Fibroblast of lung (primary cell): ENCODE results near the gene CABLES2. TPM values are rescaled to one million over a fixed set of nuclear protein-coding genes. Genes with fewer than 3 reads are reported as not detected.

Experiments
- DNase-seq, 2 donors: peaks; one replicate each; pipeline versions ENCODE4 v3.0.0 to v3.0.0-alpha.2; 2010; ENCODE audit warnings: low read depth in 2 of 2
- H2AFZ ChIP-seq: 2 replicates; pipeline ENCODE4 v1.5.1; 2012; ENCODE audit warnings: low read length, control low read depth, inconsistent platforms
- H3K27ac ChIP-seq: 2 replicates; pipeline ENCODE4 v1.5.1; 2011; ENCODE audit warnings: low read length, control low read depth; ENCODE audit not compliant: insufficient read depth
- H3K27me3 ChIP-seq: 2 replicates; pipeline ENCODE4 v1.5.1; 2011; ENCODE audit warnings: mild to moderate bottlenecking, low read length; ENCODE audit not compliant: control insufficient read depth, insufficient read depth
- H3K36me3 ChIP-seq: 2 replicates; pipeline ENCODE4 v1.5.1; 2011; ENCODE audit warnings: low read length; ENCODE audit not compliant: control insufficient read depth, insufficient read depth
- H3K4me1 ChIP-seq: 2 replicates; pipeline ENCODE4 v1.5.1; 2011; ENCODE audit warnings: low read length; ENCODE audit not compliant: control insufficient read depth, insufficient read depth; ENCODE audit errors: extremely low read depth
- H3K4me2 ChIP-seq: 2 replicates; pipeline ENCODE4 v1.5.1; 2011; ENCODE audit warnings: low read length, control low read depth; ENCODE audit not compliant: insufficient read depth; ENCODE audit errors: extremely low read depth
- H3K4me3 ChIP-seq, 4 experiments: fragments of 200-600 bp in 1 of 4; sonication (generic) in 1 of 4; replicated peaks in 1 of 4; 2 replicates each; pipeline ENCODE4 v1.5.1; 2011 to 2016; ENCODE audit warnings: low read length in 4 of 4, low read depth in 3 of 4, mild to moderate bottlenecking in 3 of 4, control low read depth in 2 of 4, inconsistent platforms in 1 of 4, mixed read lengths in 1 of 4; ENCODE audit not compliant: insufficient read depth in 1 of 4; ENCODE audit errors: control extremely low read depth in 1 of 4
- H3K79me2 ChIP-seq: 2 replicates; pipeline ENCODE4 v1.5.1; 2012; ENCODE audit warnings: mild to moderate bottlenecking, low read length, inconsistent platforms; ENCODE audit not compliant: control insufficient read depth, insufficient read depth
- H3K9ac ChIP-seq: 2 replicates; pipeline ENCODE4 v1.5.1; 2011; ENCODE audit warnings: mild to moderate bottlenecking, low read length, control low read depth; ENCODE audit not compliant: insufficient read depth
- H3K9me3 ChIP-seq: 2 replicates; pipeline ENCODE4 v1.5.1; 2012; ENCODE audit warnings: low read depth, low read length; ENCODE audit not compliant: control insufficient read depth, insufficient read depth
- H4K20me1 ChIP-seq: 2 replicates; pipeline ENCODE4 v1.5.1; 2011; ENCODE audit warnings: low read length; ENCODE audit not compliant: control insufficient read depth, insufficient read depth; ENCODE audit errors: extremely low read depth
- CTCF ChIP-seq, 2 donors: IDR thresholded peaks in 1 of 2; conservative IDR thresholded peaks in 1 of 2; 1 replicate in 1 of 2; 2 replicates in 1 of 2; pipeline ENCODE4 v1.5.1; 2011 to 2012; ENCODE audit warnings: low read length in 2 of 2, control low read depth in 1 of 2, inconsistent platforms in 1 of 2, low read depth in 1 of 2, mild to moderate bottlenecking in 1 of 2
- EZH2 ChIP-seq: IDR thresholded peaks from 2 replicates; pipeline ENCODE4 v1.5.1; 2012; ENCODE audit warnings: low read length, control low read depth, mild to moderate bottlenecking; ENCODE audit errors: missing control alignments
- polyA plus RNA-seq, 2 donors: library from polyadenylated mRNA; depleted of rRNA in 1 of 2; stranded (reverse) in 1 of 2; unstranded in 1 of 2; fragments of >200 nt; gene quantifications; 2 replicates each; pipeline ENCODE4 v1.2.1, GENCODE V29; 2011 to 2012; ENCODE audit warnings: missing spikeins in 1 of 2
- total RNA-seq: library from RNA; depleted of rRNA; stranded (reverse); fragments of >200 nt; gene quantifications from 2 replicates; pipeline ENCODE4 v1.2.1, GENCODE V29; 2014

Gene CABLES2
- total and polyA plus RNA-seq, 2 donors (not counting 1 experiment from before 2014, with no cell fraction given), result 0.66 to 2.9 TPM

- H2AFZ ChIP-seq, result no peak overlapping the region
- no peak overlapping the region for H3K4me2 ChIP-seq
- no peak overlapping the region for H3K9ac ChIP-seq
- no peaks in the 10 kb centered on the region for H3K4me1 ChIP-seq
- H3K27ac ChIP-seq, result no peak overlapping the region
- H3K79me2 ChIP-seq, result no peaks in the 10 kb centered on the region
- no peak overlapping the region for H3K4me3 ChIP-seq
- H3K36me3 ChIP-seq, result peaks cover 9% of the 10 kb centered on the region
- DNase-seq, result no peak
- no peak for TF ChIP-seq CTCF (conservative IDR thresholded peaks at IDR 0.05 in 1 of 2, IDR thresholded peaks at IDR 0.05 in 1 of 2; ENCODE audit: low read depth in 1 of 2, low read length in 2 of 2)
- no peak for TF ChIP-seq EZH2
- no peaks in the 10 kb centered on the region for H3K27me3 ChIP-seq
- no peaks in the 10 kb centered on the region for H3K9me3 ChIP-seq
- no peaks in the 10 kb centered on the region for H4K20me1 ChIP-seq
Measured at GRCh38 chr20:62395311-62396242, 11.5 kb downstream of the CABLES2 start.

GRCh38 chr20:62394248-62395245 lies 12.5 kb downstream of the CABLES2 start:
- no peak overlapping the region for H3K27ac ChIP-seq
- no peak overlapping the region for H2AFZ ChIP-seq
- TF ChIP-seq CTCF (conservative IDR thresholded peaks at IDR 0.05 in 1 of 2, IDR thresholded peaks at IDR 0.05 in 1 of 2; ENCODE audit: low read depth in 1 of 2, low read length in 2 of 2) (no peak), EZH2 (no peak)
- H3K4me2 ChIP-seq, result no peak overlapping the region
- H3K4me3 ChIP-seq, result no peak overlapping the region
- no peaks in the 10 kb centered on the region for H3K79me2 ChIP-seq
- no peaks in the 10 kb centered on the region for H3K4me1 ChIP-seq
- no peaks in the 10 kb centered on the region for H3K27me3 ChIP-seq
- no peaks in the 10 kb centered on the region for H3K9me3 ChIP-seq
- no peak for DNase-seq
- peaks cover 11% of the 10 kb centered on the region for H3K36me3 ChIP-seq
- no peak overlapping the region for H3K9ac ChIP-seq
- no peaks in the 10 kb centered on the region for H4K20me1 ChIP-seq

GRCh38 chr20:62393830-62394229 lies 13.3 kb downstream of the CABLES2 start:
- H3K9me3 ChIP-seq, result no peaks in the 10 kb centered on the region
- H3K36me3 ChIP-seq, result peaks cover 18% of the 10 kb centered on the region
- no peaks in the 10 kb centered on the region for H4K20me1 ChIP-seq
- no peak overlapping the region for H3K9ac ChIP-seq
- no peak for DNase-seq
- no peak overlapping the region for H3K4me3 ChIP-seq
- no peak overlapping the region for H3K27ac ChIP-seq
- H3K4me1 ChIP-seq, result no peaks in the 10 kb centered on the region
- TF ChIP-seq EZH2 (no peak), CTCF (conservative IDR thresholded peaks at IDR 0.05 in 1 of 2, IDR thresholded peaks at IDR 0.05 in 1 of 2; ENCODE audit: low read depth in 1 of 2, low read length in 2 of 2) (no peak)
- H3K79me2 ChIP-seq, result peaks cover 5% of the 10 kb centered on the region
- no peaks in the 10 kb centered on the region for H3K27me3 ChIP-seq
- no peak overlapping the region for H3K4me2 ChIP-seq
- no peak overlapping the region for H2AFZ ChIP-seq
